Small intestine (tissue), 7 donors: ENCODE results near the gene PCED1B. TPM values are rescaled to one million over a fixed set of nuclear protein-coding genes. Genes with fewer than 3 reads are reported as not detected.
A peak's percentile ranks its signal among the peaks of the same experiment; 100 is the strongest.

Experiments
- DNase-seq, 2 donors: peaks; one replicate each; pipeline versions ENCODE4 v3.0.0 to v3.0.0-alpha.2; 2013
- FAIRE-seq: peaks from 2 replicates; lab custom pipeline; 2012; peaks lifted over from hg19 to GRCh38; lab: Jason Lieb, UNC
- H3K27ac ChIP-seq, 3 donors: one replicate each; pipeline ENCODE4 v1.5.1; 2013; ENCODE audit warnings: low read length in 2 of 3, mild to moderate bottlenecking in 2 of 3, control low read depth in 1 of 3, inconsistent platforms in 1 of 3, low read depth in 1 of 3, moderate library complexity in 1 of 3
- H3K27me3 ChIP-seq, 3 donors: one replicate each; pipeline ENCODE4 v1.6.1; 2013; ENCODE audit warnings: low read length in 3 of 3, inconsistent platforms in 1 of 3; ENCODE audit not compliant: control insufficient read depth in 3 of 3, insufficient read depth in 3 of 3
- H3K36me3 ChIP-seq, 3 donors: one replicate each; pipeline ENCODE4 v1.6.1; 2013; ENCODE audit warnings: low read length in 3 of 3, inconsistent platforms in 1 of 3, low read depth in 1 of 3, mild to moderate bottlenecking in 1 of 3, moderate library complexity in 1 of 3; ENCODE audit not compliant: control insufficient read depth in 3 of 3, insufficient read depth in 2 of 3
- H3K4me1 ChIP-seq, 3 donors: one replicate each; pipeline ENCODE4 v1.6.1; 2013; ENCODE audit warnings: low read length in 2 of 3, inconsistent platforms in 1 of 3, low read depth in 1 of 3, mild to moderate bottlenecking in 1 of 3, moderate library complexity in 1 of 3; ENCODE audit not compliant: control insufficient read depth in 3 of 3, insufficient read depth in 2 of 3
- H3K4me3 ChIP-seq, 3 donors: one replicate each; pipeline ENCODE4 v1.5.1; 2013; ENCODE audit warnings: low read length in 3 of 3, control low read depth in 1 of 3, inconsistent platforms in 1 of 3, low read depth in 1 of 3, mild to moderate bottlenecking in 1 of 3, moderate library complexity in 1 of 3
- H3K9me3 ChIP-seq, 2 donors: one replicate each; pipeline ENCODE4 v1.6.1; 2013; ENCODE audit warnings: low read depth in 1 of 2, low read length in 1 of 2; ENCODE audit not compliant: control insufficient read depth in 2 of 2, insufficient read depth in 1 of 2
- WGBS, 3 donors: extraction: QIAGEN DNeasy Blood & Tissue Kit; methylation state at CpG; one replicate each; pipeline ENCODE4 v1.1.7; 2013; 5-methylcytosine and 5-hydroxymethylcytosine counted together
- polyA plus RNA-seq, 4 donors: library from polyadenylated mRNA; stranded (reverse) in 3 of 4; unstranded in 1 of 4; fragments of 200-250 nt in 3 of 4; fragments of 120-200 nt in 1 of 4; gene quantifications; one replicate each; pipeline versions ENCODE4 v1.2.1 to v1.2.3, GENCODE V29; 2013
- donor health status: healthy with polysubstance abuse.
- donor health status: control.
- donor health status: control.
- donor health status: Bipolar disorder and iron deficiency.
- donor health status: healthy.

Gene PCED1B
- polyA plus RNA-seq, 4 donors, result 1.4 to 4.5 (median 1.6) TPM; not detected in 1

DNA sequence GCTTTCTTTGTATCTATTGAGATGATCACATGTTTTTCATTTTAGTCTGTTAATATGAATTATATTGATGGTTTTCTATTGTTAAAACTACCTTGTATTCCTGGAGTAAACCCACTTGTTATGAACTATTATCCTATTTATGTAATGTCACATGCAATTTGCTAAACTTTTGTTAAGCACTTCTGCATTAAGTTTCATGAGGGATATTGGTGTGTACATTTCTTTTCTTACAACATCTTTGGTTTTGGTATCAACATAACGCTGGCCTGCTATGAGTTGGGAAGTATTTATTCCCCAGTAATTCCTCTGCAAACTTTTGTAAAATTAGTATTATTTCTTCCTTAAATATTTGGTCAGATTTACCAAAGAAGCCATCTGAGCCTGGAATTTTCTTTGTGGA, 46.8 kb downstream of the PCED1B start:
- Histone ChIP-seq H3K4me1 (peaks cover 0 to 3% (median 0%) of the 10 kb centered on the region in 3 donors), H3K36me3 (no peaks in the 10 kb centered on the region), H3K27me3 (no peaks in the 10 kb centered on the region), H3K4me3 (no peak overlapping the region), H3K9me3 (no peaks in the 10 kb centered on the region), H3K27ac (no peak overlapping the region)
- DNase-seq, result no peak
- FAIRE-seq, result no peak
- 92 to 100% (median 97%) methylated on average over 1 of the region's 1 CpG for WGBS, 3 donors

DNA sequence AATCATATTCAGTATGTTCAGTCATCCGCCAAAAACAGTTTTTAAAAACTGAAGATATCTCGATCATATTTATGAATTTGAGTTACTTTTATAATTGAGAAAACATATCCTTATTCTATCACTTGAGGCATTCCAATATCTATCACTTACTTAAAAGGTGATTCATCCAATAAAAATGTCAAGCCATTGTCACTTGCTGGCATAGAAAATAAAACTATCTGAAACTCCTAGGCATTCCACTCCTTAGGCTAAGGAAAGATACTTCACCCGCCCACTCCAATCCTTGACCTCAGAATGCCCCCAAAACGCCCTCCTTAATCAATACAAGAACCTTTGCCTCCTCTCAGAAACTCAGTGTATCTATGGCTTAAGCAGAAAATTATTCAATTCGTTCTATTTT, 51.6 kb downstream of the PCED1B start:
- Histone ChIP-seq H3K4me3 (no peak overlapping the region), H3K36me3 (no peaks in the 10 kb centered on the region), H3K27me3 (no peaks in the 10 kb centered on the region), H3K4me1 (no peaks in the 10 kb centered on the region), H3K9me3 (no peaks in the 10 kb centered on the region), H3K27ac (no peak overlapping the region)
- WGBS, 3 donors, result 59 to 85% (median 78%) methylated on average over 5 of the region's 5 CpGs
- DNase-seq (no peak), FAIRE-seq (no peak)

DNA sequence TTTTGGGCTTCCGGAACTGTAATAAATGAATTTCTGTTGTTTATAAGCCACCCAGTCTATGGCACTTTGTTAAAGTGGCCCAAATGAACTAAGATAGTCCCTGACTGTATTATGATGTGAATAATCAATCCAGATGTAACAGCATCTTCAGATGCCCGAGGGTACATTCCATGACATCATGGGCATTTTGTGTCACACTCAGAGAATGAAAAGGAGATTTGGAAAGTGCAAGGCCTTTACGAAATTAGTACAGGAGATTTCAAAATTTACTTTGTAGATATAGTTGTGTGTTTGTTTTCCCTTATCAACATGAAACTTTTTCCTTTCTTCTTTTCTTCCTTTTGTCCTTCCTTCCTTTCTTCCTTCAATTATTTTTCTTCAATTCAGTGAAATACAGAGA, 54.6 kb downstream of the PCED1B start:
- Histone ChIP-seq H3K9me3 (no peaks in the 10 kb centered on the region), H3K36me3 (no peaks in the 10 kb centered on the region), H3K27me3 (no peaks in the 10 kb centered on the region), H3K4me1 (no peaks in the 10 kb centered on the region), H3K4me3 (no peak overlapping the region), H3K27ac (no peak overlapping the region)
- FAIRE-seq (no peak), DNase-seq (no peak)
- 69 to 81% (median 73%) methylated on average over 3 of the region's 3 CpGs for whole genome bisulfite sequencing, 3 donors

DNA sequence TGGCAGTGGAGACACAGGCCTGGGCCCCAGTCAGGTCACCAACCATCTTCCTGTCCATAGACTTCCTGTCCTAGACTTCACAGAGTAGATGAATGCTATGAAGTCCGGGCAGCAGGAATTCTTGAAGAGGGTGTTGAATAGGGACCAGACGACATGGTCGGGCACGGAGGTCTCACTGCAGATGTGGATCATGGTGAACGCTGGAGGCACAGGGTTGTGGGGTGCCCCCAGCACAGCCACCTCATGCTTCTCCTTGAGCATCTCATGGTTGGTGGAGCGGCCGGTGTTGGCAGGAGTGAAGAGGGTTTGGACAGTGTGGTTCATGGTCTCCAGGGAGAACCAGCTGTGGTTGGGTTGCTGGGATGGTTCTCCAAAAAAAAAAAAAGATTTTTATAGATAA, 56.2 kb downstream of the PCED1B start:
- WGBS, 3 donors, result 94 to 99% (median 96%) methylated on average over 7 of the region's 7 CpGs
- Histone ChIP-seq H3K36me3 (no peaks in the 10 kb centered on the region), H3K9me3 (peaks cover 0 to 4% of the 10 kb centered on the region in 2 donors)

DNA sequence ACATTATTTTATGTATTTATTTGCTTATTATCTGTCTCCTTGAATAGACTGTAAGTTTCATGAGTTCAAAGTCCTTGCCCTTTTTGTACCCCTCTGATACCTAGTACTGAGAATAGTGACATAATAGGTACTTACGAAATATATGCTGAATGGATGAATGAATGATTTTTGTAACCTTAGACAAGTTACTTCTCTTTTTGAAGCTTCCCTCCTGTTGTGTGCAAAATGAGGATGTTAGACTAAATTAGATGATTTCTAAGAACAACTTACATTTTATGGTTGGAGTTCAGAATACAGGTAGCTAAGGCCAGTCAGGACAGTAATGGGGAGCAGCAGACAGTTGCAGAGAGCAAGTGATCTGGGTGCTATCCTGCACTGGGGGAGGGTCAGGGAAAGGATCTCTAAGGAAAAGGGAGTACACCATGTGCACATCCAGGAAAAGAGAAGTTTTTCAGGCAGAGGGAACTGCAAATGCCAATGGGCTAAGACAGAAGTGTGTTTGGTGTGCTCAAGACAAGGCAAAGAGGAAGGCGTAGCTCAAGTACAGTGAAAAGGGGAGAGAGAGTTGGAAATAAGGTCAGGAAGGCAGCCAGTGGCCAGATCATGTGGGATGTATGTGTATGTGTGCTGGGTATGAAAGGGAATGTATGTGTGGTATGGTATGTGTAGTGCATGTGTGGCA, 59.7 kb downstream of the PCED1B start:
- FAIRE-seq (no peak), DNase-seq (peak in 1 of 2 donors; percentile 39)
- H3K9me3 ChIP-seq, result peaks cover 0 to 4% of the 10 kb centered on the region in 2 donors
- H3K27ac ChIP-seq, result no peak overlapping the region
- H3K4me3 ChIP-seq, result no peak overlapping the region
- 75 to 84% (median 80%) methylated on average over 2 of the region's 2 CpGs for WGBS, 3 donors
- H3K36me3 ChIP-seq, result peaks cover 0 to 4% (median 0%) of the 10 kb centered on the region in 3 donors
- no peaks in the 10 kb centered on the region for H3K27me3 ChIP-seq
- no peaks in the 10 kb centered on the region for H3K4me1 ChIP-seq

More for the DNA sequence above, 56.2 kb downstream of the PCED1B start:
- Histone ChIP-seq H3K27me3 (no peaks in the 10 kb centered on the region), H3K4me1 (no peaks in the 10 kb centered on the region), H3K4me3 (no peak overlapping the region), H3K27ac (no peak overlapping the region)
- no peak for FAIRE-seq
- DNase-seq, result no peak

DNA sequence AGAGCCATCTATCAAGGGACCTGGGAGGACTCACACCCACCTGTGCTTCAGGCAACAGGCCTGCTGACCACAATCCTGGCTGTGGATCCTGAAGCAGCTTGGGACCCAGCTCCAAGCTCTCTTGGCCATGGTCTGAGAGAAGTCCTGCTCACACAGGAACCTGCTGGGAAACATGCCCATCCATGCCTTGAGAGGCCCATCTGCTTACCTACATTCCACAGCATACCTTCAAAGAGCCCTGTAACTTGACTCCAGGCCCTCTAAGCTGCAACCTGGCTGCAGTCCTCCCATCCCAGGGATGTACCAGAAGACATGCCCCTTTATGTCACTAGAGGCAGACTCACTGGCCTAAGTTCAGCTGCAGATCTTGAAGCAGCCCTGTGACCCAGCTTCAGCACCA, 62.0 kb downstream of the PCED1B start:
- Histone ChIP-seq H3K9me3 (peaks cover 0 to 4% of the 10 kb centered on the region in 2 donors), H3K36me3 (peaks cover 0 to 4% (median 0%) of the 10 kb centered on the region in 3 donors), H3K4me1 (no peaks in the 10 kb centered on the region), H3K4me3 (no peak overlapping the region), H3K27ac (no peak overlapping the region), H3K27me3 (no peaks in the 10 kb centered on the region)
- DNase-seq, result no peak
- FAIRE-seq, result no peak

DNA sequence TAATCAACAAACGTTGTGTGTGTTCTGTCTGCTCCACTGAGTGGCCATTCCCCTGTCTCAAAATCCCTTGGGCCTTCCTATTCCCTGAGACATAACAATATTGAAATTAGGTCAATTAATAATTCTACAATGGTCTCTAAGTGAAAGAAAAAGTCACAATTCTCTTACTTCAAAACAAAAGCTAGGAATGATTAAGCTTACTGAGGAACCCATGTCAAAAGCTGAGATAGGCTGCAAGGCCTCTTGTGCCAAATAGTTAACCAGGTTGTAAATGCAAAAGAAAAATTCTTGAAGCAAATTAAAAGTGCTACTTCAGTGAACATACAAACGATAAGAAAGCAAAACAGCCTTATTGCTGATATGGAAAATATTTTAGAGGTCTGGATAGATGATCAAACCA, 65.3 kb downstream of the PCED1B start:
- H3K36me3 ChIP-seq, result peaks cover 0 to 4% (median 0%) of the 10 kb centered on the region in 3 donors
- H3K27ac ChIP-seq, result no peak overlapping the region
- DNase-seq (no peak), FAIRE-seq (no peak)
- H3K9me3 ChIP-seq, result no peaks in the 10 kb centered on the region
- no peaks in the 10 kb centered on the region for H3K4me1 ChIP-seq
- 44 to 70% (median 45%) methylated on average over 2 of the region's 2 CpGs for WGBS, 3 donors
- H3K4me3 ChIP-seq, result no peak overlapping the region
- no peaks in the 10 kb centered on the region for H3K27me3 ChIP-seq

DNA sequence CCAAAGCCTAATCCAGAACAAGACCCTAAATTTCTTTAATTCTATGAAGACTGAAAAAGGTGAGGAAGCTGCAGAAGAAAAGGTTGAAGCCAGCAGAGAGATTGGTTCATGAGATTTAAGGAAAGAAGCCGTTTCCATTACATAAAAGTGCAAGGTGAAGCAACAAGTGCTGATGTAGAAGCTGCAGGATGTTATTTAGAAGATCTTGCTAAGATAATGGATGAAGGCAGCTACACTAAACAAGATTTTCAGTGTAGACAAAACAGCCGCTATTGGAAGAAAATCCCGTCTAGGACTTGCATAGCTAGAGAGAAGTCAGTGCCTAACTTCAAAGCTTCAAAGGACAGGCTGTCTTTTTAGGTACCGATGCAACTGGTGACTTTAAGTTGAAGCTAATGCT, 65.8 kb downstream of the PCED1B start:
- no peaks in the 10 kb centered on the region for H3K4me1 ChIP-seq
- H3K27me3 ChIP-seq, result no peaks in the 10 kb centered on the region
- H3K36me3 ChIP-seq, result peaks cover 0 to 4% (median 0%) of the 10 kb centered on the region in 3 donors
- no peak for FAIRE-seq
- 81 to 91% (median 83%) methylated on average over 4 of the region's 4 CpGs for WGBS, 3 donors
- H3K9me3 ChIP-seq, result no peaks in the 10 kb centered on the region
- no peak overlapping the region for H3K27ac ChIP-seq
- no peak overlapping the region for H3K4me3 ChIP-seq
- DNase-seq, result no peak

DNA sequence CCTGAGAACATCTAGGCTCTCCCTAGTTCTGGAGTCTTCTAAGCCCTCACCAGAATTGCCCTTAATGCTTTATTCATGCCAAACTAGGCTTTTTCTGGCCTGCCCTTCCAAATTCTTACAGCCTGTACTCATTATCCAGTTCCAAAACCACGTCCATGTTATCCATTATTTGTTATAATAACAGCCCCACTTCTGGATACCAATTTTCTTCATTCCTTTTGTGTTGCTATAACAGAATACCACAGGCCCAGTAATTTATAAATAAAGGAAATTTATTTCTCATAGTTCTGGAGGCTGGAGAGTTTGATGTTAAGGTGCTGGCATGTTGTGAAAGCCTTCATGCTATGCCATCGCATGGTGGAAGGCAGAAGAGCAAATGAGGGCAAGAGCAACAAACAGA, 68.3 kb downstream of the PCED1B start:
- 86 to 90% (median 90%) methylated on average over 2 of the region's 2 CpGs for WGBS, 3 donors
- Histone ChIP-seq H3K4me3 (no peak overlapping the region), H3K27me3 (no peaks in the 10 kb centered on the region), H3K27ac (no peak overlapping the region), H3K4me1 (no peaks in the 10 kb centered on the region), H3K36me3 (no peaks in the 10 kb centered on the region), H3K9me3 (no peaks in the 10 kb centered on the region)
- FAIRE-seq (no peak), DNase-seq (no peak)
